ENCODE measurements around the gene CD8B.
A peak's percentile ranks its signal among the peaks of the same experiment; 100 is the strongest.

Gene CD8B

DNA sequence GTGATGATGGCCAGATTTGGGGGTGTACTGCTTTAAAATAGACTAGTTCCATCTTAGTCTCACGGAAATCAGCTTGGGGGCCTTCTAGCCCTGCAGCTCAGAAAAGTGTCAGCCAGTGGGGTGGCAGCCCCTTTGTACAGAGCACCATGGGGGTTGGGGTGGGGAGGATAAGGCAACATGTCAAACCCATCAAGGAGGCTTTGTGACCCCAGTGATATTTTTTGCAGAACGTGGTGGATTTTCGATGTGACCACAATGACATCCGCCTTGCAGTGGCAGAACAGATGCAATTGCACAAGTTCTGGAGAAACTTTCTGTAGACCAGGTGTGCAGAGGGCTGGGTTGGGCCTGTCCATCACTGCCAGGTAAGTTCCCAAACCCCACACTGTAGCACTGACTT, 67.9 kb downstream of the CD8B start:
- DNase-seq = no peak

DNA sequence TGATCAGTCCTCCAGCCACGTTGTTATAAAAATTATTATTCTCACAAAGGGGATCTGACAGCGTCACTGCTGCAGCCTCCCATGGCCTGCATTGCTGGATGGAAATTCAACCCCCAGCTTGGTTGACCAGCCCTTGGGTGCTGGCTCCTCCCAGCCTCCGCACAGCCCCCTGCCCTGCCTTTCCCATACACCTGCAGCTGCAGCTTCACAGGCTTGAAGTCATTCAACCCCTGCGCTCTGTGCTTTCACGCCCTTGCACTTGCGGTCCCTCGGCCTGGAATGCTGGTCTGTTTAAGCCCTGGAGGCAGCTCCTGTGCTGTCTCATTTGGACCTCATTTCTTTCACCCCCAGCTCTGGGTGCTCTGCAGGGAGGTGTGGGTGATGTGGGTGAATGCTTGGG, 70.1 kb downstream of the CD8B start:
- no peak for DNase-seq

DNA sequence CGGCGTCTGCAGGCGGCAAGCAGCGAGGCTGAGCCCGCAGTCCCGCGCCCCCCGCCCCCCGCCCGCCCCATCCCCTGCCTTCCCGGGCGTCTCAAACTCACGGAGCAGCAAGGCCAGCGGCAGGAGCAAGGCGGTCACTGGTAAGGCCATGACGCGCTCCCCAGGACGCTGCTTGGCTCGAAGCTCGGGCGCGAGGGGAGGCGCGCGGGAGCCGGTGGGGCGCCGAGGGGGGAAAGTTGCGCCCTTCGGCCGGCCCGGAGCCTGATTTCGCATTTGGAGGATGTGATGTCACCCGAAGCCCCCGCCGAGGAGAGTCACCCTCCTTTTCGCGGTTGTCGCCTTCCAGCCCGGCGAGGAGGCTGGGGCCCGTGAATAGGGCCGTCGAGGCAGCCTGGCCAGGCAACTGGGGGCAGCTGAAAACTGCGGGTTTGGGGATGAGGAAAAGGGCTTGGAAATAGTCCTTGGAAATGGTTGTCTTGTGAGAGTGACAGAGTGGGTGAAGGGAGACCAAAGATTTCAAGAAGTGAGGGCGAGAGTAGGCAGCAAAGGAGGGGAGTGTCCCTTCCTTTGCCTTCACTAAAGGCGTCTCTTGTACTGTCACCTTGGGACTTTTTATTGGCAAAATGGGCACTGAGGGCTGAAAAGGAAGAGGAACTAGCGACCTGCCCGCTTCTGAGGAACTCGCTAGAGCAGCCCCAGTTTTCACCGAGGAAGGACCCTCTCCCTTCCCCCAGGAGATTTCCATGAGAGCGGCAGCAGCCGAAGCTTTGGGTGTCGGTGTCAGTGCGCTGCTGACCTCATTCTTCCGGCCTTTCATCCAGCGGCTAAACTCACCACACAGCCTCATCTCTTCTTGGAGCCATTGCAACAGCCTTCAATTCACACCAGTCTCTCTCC, 70.8 kb downstream of the CD8B start, which contains the start of gene CD8A:
Gene CD8A, minus strand, starts transcription at position 238 of the 897 bp plus-strand sequence. Its CDS starts 88 bp downstream, at position 150.
- DNase-seq = peak; percentile 34

DNA sequence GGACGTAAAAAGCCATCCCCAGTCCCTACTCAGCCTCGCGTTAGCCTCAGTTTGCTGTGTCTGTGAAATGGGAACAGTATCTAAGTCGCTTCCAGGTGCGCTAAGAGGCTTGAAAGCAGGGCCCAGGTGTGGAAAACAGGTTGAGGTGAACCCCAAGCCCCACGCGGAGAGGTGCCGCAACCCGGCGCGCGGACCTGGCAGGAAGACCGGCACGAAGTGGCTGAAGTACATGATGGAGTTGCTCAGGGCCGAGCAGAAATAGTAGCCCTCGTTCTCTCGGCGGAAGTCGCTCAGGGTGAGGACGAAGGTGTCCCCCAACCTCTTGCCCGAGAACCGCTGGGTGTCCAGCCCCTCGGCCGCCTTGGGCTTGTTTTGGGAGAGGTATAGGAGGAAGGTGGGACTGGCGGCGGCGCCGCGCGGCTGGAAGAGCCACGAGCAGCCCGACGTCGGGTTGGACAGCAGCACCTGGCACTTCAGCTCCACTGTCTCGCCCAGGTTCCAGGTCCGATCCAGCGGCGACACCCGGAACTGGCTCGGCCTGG, 71.5 kb downstream of the CD8B start:
- no peak for DNase-seq

DNA sequence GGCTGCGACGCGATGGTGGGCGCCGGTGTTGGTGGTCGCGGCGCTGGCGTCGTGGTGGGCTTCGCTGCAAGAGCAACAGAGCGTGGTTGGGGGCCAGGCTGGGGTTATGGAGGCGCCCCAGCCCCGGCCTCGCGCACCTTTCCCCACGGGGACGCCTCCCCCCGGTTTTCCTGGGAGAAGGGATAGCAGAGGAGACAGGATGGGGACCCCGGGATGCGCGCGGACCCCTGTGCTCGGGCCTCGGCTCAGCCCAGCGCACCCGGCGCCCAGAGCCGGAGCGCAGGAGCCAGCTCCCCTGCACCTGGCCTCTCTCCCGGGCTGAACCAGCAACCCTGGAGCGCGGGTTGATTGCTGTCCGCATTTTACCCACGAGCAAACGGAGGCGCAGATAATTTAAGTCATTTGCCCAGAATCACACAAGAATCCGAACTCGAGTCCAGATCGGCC, 72.0 kb downstream of the CD8B start:
- DNase-seq = no peak

DNA sequence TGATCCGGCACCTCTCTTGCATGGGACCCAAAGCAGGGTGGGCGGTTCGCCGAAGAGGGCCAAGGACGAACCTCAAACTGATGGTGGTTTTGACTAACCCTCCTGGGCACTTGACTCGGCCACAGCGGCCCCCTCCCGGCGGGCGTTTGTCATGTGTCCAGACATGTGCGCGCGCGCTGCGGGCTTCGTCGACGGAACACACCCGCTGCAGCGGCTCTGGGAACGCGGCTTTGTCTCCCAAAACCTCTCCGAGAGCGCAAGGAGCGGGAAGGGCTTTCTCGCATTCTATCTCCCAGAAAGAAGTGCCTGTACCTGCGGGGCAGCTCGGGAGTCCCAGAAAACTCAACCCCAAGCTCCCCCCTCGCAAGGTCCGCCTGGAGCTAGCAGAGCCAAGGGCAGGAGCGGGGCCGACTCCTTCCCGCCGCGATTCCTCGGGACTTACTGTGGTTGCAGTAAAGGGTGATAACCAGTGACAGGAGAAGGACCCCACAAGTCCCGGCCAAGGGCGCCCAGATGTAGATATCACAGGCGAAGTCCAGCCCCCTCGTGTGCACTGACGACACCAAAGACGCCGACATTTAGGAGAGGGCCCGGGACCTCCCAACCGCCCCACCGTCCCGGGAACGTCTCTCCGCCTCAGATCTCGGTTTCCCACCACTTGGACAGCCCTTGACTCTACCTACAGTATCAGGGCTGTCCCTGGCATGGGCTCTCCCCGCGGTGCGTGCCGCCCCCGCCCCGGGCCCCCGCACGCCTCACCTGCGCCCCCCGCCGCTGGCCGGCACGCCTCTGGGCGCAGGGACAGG, 72.6 kb downstream of the CD8B start:
- DNase-seq = no peak

DNA sequence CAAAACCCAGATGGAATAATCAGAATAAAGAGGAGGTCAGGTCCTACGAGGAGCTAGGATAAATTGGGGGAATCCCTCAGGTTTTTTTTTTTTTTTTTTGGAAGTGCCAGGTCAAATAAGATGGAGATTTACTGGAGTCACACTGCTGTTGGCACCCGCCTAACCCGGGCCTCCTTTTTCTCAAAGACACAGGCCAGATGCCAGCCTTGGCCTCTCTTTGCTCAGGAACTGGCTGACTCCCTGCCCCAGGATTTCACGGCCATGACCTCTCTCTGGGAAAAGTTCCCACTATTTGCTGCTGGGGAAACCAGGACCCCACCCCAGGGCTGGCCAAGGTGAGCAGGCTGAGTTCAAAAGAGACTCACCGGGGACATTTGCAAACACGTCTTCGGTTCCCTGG, 73.5 kb downstream of the CD8B start:
- DNase-seq = no peak

DNA sequence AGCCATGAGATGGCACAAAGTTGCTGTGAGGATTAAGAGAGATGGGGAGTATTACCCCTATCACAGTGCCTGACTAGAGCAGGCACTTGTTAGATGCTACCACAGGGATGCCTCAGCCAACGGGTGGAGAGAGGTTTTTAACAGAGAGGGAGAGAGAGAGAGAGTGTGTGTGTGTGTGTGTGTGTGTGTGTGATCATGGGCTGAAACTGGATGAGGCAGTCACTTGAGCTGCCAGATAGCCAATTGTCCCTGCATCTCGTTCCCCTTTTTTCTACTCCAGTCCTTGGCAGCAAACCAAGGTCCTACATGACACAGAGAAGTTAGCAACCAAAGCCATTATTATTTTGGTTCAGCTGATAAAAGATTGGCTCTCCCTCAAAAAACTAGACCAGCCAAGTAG, 74.0 kb downstream of the CD8B start:
- DNase-seq = peak; percentile 45

DNA sequence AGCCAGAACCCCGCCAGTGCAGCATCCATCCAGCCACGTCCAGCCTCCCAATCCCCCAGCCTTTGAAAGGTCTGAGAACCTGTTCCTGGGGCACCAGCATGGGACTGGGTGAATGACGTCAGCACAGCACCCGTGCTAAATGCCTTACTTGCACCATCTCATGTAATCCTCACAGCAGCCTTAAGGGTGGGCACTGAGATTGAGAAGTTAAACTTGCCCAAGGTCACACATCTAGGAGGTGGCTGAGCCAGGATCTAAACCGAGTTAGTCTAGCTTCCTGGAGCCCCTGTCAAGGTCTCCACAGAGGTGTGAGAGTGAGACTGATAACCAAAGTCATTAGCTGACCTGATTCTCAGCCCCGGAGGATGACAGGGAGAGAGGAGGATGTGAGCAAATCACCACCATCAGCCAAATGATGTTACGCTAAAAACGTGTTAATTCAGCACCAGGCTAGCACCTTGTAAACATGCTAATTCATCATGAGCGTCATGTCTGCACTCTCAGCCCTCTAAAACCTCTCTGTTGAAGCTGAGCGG, 75.6 kb downstream of the CD8B start:
- no peak for DNase-seq

DNA sequence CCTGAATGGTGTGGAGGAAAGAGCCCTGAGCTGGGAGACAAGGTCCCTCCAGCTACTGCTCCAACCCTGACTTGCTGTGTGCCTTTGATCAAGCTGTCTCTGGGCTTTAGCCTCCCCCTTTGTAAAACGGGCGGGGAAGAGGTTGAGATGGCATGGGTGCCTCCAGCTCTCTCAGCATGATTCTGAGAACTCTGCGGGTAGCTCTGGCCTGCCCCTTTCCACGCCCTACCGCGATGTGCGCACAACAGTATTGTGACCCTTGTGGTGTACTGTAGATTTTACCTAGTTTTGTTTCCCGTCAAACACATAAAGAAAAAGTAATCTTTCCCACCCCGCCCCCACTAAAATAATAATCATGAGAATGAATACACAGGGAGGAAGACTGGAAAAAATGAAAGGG, 76.2 kb downstream of the CD8B start:
- DNase-seq = no peak

DNA sequence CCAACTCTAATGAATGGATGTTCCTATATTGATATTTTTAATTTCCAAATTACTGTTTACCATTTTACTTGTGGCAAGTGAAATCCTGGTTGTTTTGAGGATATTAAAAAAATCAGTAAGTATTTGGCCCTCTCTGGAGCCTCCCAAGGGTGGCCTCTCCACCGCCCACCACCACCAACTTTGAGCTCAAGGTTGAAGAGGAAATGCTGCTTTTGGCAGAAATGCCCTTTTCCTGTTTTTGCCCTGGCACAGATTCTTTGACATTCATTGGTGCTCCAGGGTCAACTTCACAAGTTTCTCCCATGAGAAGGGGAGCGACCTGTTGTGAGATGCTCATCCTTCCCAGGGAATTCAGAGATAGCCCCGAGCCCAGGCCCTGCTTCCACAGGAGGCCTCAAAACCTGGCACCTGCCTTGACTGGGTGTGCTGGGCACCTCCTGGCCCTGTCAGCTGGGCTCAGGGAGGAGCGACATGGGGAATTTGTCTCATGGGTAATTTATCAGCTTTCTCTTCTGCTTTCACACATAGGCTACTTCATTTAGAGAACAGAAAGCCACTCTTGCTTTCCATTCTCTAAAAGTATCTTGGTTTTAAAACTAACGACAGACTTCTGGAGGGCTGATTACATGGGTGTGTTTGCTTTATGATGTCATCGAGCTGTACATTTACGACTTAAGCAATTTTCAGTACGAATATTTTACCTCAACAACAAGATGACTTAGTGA, 77.9 kb downstream of the CD8B start:
- peak; percentile 81 for DNase-seq

DNA sequence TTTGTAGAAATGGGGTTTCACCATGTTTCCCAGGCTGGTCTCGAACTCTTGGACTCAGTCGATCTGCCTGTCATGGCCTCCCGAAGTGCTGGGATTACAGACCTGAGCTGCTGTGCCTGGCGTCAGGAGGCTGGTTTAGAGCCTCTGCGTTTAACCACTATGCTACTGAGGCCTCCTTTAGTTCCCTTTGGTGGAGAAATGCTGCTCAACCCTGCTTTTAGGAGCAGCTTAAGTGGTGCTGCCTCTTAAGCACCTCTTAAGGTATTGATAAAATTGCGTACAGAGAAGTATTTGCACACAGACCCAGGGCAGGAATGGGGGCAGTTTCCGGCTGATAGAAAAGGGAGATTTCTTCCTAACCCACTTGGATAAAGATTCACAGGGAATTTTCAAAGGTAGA, 78.9 kb downstream of the CD8B start:
- no peak for DNase-seq

DNA sequence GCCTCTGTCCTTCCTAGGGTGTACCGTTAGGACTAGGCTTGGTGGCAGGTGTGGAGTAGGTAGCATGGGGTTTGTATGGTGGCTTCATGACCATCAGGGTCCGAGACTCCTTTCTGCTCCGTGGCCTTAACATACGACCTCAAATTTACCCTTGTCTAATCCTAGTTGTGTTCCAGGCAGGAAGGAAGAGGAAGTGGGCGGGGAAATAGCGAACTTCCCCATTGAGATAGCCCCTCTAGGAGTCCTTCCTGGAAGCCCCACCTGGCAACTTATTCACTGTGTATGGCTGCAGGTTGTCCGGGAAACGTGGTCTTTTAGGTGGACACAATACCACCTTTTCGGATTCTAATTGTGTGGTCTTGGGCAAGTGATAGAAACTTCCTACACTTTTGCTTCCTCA, 80.3 kb downstream of the CD8B start:
- no peak for DNase-seq

DNA sequence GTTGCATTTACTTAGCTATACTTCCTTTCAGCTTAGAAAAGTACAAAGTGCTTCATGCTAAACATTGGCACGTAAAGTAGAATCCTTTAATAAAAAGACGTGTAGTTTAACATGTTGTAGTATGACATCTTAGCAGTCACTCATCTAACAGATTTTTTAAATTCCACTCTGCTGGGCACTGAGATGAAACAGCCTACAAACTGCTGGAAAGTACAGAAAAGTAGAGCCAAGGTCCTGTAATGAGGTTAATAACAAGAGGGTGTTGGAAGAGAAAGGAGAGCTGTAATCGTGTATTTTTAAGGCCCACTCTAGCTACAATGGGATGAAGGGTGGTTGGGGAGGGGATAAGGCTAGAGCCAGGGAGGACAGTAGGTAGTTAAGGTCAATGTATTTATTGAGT, 81.7 kb downstream of the CD8B start:
- no peak for DNase-seq

DNA sequence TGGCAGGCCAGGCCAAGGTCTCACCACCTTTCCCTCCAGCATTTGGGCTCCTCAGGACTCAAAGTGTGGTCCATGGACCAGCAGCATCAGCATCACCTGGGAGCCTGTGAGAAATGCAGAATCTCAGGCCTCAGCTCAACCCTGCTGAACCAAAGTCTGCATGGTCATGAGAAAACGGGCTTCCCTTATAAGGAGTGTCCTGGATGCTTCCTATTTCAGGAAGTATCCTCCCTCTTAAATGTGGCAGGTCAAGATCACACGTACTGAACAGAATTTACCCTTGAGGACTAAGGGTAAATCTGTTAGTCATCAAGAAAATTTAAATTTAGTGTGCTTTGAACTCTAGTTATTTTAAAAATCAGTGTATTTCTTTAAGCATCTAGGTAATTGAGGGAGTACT, 82.7 kb downstream of the CD8B start:
- no peak for DNase-seq

DNA sequence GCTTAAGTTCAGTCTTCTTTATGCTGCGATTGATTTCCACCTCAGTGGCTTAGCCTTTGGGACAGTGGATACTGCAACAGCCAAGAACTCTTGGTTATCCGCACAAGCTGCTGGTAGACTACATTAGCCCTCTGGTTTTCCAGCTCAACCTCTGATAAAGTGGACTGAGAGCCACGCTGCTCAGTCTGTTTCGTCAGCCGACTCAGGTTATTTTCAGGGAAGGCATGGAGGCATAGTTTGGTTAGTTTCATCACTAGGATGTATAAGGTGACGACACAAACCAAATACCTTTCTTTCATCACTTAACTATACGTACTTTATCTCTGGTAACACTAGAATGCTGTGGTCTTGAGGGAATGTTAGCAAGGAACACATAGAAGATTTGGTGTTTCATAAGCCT, 85.2 kb downstream of the CD8B start:
- no peak for DNase-seq

DNA sequence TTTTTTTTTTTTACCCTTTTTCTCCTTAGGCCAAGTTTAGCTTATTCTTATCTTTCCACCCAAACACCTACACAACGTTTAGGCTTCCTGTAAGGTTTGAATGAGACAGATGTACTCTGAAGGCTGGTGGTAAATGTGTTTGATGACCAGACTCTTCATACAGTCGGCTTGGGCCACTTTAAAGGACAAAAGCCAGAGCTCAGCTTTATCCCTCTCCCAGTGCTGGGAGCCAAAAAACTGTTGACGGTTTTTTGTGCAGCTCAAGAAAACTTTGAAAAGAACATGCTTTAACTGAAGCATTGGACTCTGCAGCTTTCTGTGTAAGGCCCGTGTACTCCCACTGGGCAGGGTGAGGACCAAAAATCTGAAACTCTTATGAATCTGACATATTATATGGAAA, 86.3 kb downstream of the CD8B start:
- no peak for DNase-seq

DNA sequence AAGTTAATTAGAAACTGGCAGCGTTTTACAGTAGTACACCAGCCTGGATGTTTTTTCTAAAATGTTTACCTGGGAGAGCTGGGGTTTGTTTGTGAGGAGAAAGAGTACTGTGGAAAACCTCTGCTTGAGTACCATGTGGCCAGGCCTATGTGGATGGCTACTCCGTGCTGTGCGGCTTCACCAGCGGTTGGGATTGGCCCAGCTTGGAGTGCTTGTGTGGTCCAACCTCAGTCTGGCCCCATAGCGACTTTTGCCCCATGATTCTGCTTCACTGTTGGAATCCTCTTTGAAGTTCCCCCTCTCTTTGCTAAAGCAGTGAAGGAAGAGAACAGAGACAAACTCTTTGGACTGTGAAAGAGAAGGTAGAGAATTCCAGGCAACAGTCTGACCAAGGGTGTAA, 86.8 kb downstream of the CD8B start:
- no peak for DNase-seq

DNA sequence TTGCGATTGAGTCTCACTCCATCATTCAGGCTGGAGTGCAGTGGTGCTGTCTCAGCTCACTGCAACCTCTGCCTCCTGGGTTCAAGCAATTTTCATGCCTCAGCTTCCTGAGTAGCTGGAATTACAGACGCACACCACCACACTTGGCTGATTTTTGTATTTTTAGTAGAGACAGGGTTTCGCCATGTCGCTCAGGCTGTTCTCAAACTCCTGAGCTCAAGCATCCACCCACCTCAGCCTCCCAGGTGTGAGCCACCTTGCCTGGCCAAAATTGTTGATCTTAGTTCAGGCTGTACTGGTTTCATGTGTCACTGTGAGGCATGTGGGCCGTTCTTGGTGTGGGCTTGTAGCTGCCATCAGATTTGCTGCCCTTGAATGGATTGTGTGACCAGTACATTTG, 89.1 kb downstream of the CD8B start:
- no peak for DNase-seq

DNA sequence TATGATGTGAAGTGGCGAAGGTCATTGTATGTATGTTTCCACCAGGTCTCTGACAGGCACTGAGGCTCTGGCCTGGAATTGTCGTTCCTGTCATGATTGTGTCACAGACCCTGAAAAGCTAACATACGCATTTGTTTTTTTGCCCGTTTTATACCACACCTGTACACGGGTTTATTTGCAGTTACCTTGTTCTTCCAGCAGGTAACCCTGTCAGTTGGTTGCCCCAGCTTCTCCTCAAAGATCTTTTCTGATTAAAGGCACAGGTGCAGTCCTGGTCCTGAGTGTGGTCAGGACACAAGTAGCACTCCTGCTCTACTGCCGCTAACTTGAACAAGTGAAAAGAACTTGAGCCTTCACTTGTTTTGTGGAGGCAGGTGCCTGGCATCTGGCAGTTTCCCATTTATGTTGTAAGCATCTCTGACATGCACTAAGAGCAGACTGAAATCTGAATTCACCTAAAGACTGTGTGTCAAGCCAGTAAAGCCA, 90.8 kb downstream of the CD8B start:
- no peak for DNase-seq

DNA sequence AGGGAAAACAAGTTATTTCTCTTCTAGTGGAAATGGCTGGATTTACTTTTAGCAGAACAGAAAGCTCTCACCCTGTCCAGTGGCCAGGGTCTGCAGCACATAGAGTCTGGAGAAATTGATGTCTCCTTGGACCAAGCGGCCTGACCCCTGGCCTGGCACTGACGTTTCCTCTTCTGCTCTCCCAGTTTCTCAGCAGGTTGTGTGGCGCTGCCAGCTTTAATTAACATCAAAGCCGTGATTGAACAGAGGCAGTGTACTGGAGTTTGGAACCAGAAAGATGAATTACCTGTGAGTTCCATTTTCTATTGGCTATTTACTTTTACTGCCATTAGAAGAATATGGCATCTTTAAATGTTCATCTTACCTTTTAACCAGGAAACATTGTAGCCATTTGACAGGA, 91.8 kb downstream of the CD8B start:
- no peak for DNase-seq

DNA sequence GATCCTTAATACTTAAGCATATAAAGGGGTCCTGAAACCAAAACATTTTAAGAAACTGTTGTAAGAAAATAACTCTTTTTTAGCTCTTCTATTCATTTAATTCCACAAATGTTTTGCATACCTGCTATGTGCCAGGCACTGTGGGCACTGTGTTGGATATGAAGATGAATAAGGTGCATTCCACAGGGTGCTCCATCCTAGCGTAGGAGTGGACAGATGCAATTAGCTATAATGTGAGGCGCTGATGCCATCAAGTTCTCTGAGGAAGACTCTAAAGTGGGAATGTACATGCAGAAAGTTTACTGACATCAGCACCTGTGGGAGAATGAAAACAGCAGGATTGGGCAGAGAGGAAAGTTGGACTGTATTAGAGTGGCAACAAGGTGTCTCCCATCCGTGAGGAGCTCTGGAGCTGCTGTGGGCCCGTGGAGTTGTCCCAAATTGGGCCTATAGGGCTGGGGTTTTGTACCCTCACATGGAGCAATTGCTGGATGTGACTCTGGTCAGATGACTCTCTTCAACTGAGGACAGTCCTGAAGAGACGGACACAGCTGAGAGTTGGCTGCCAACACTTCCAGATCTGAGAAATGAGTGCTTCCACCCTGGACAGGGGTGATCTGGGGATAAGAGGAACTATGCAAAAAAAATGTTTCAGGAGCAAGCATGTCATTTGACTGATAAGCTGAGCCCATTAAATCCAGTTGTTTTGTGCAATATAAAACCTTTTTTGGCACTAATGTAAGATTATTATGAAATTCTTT, 93.3 kb downstream of the CD8B start:
- DNase-seq = no peak

All from inflammatory macrophage treated with lipopolysaccharide for 4 hours (primary cell).